ENCODE results near the gene HOXC12.

- no peak for TF ChIP-seq POU6F1 (CRISPR knock-in tag; IDR thresholded peaks at IDR 0.05; ENCODE audit: borderline replicate concordance, low read depth)
- TF ChIP-seq ZNF8 (CRISPR knock-in tag; IDR thresholded peaks at IDR 0.05), result no peak
- no peak for TF ChIP-seq OSR1 (CRISPR knock-in tag; IDR thresholded peaks at IDR 0.05)
- no peak for TF ChIP-seq CREB5 (CRISPR knock-in tag; IDR thresholded peaks at IDR 0.05; ENCODE audit: low read depth)
- TF ChIP-seq PATZ1 (CRISPR knock-in tag; IDR thresholded peaks at IDR 0.05; ENCODE audit: borderline replicate concordance), result 0 out of 2 replicates have a peak, but pooled peaks have one; percentile 12
- TF ChIP-seq PPARA (CRISPR knock-in tag; IDR thresholded peaks at IDR 0.05; ENCODE audit: borderline replicate concordance), result no peak
- no peak for TF ChIP-seq ARNTL (CRISPR knock-in tag; IDR thresholded peaks at IDR 0.05; ENCODE audit: borderline replicate concordance, low read depth)
- TF ChIP-seq TOX (CRISPR knock-in tag; IDR thresholded peaks at IDR 0.05; ENCODE audit: borderline replicate concordance), result no peak
- TF ChIP-seq ISL1 (CRISPR knock-in tag; IDR thresholded peaks at IDR 0.05), result no peak
Observed at GRCh38 chr12:53999559-54000115, 44.9 kb downstream of the HOXC12 start.
